Ammon's horn (tissue), 1 donor: ENCODE measurements around the gene ADAMTSL3.
"Not testable (repeated sequence)": the region's sequence is repeated elsewhere in the genome, so short reads cannot be mapped to it uniquely, and the experiment has no call there.

Experiments
- DNase-seq: peaks from one replicate; pipeline ENCODE4 v3.0.0-alpha.2; 2016; ENCODE audit warnings: low spot score

Gene ADAMTSL3

GRCh38 chr15:84035399-84035766 is 381.5 kb downstream of the ADAMTSL3 start:
- DNase-seq, result peak; percentile 23

- no peak for DNase-seq
Observed at GRCh38 chr15:84037301-84037700, 383.4 kb downstream of the ADAMTSL3 start.

- DNase-seq, result not testable (repeated sequence)
Observed at GRCh38 chr15:84042434-84043056, 388.6 kb downstream of the ADAMTSL3 start.

- no peak for DNase-seq
Observed at GRCh38 chr15:84046064-84046637, 392.2 kb downstream of the ADAMTSL3 start.

GRCh38 chr15:84049480-84049879 is 395.6 kb downstream of the ADAMTSL3 start:
- DNase-seq, result not testable (repeated sequence)

- no peak for DNase-seq
Observed at GRCh38 chr15:84050076-84050475, 396.2 kb downstream of the ADAMTSL3 start.

- DNase-seq, result not testable (repeated sequence)
Observed at GRCh38 chr15:84051146-84051545, 397.2 kb downstream of the ADAMTSL3 start.

- not testable (repeated sequence) for DNase-seq
Observed at GRCh38 chr15:84054544-84054943, 400.6 kb downstream of the ADAMTSL3 start.

GRCh38 chr15:84057714-84058331 is 403.9 kb downstream of the ADAMTSL3 start:
- DNase-seq, result no peak

GRCh38 chr15:84063674-84064073 is 409.8 kb downstream of the ADAMTSL3 start:
- not testable (repeated sequence) for DNase-seq

GRCh38 chr15:84068674-84069073 is 414.8 kb downstream of the ADAMTSL3 start:
- not testable (repeated sequence) for DNase-seq

- not testable (repeated sequence) for DNase-seq
Observed at GRCh38 chr15:84078038-84078437, 424.1 kb downstream of the ADAMTSL3 start.

GRCh38 chr15:84079325-84079884 is 425.5 kb downstream of the ADAMTSL3 start:
- DNase-seq, result not testable (repeated sequence)

GRCh38 chr15:84079885-84080777 is 426.2 kb downstream of the ADAMTSL3 start:
- peak; percentile 46 for DNase-seq

GRCh38 chr15:84080778-84081084 is 426.8 kb downstream of the ADAMTSL3 start:
- not testable (repeated sequence) for DNase-seq

GRCh38 chr15:84081391-84082168 is 427.7 kb downstream of the ADAMTSL3 start:
- no peak for DNase-seq

GRCh38 chr15:84082739-84083138 is 428.8 kb downstream of the ADAMTSL3 start:
- no peak for DNase-seq

GRCh38 chr15:84086071-84086470 is 432.1 kb downstream of the ADAMTSL3 start:
- DNase-seq, result not testable (repeated sequence)
